D721Med (cell line): Measurements from ENCODE around the gene TBC1D22A.

Experiments
- DNase-seq: peaks from one replicate; pipeline ENCODE4 v3.0.0; 2011; ENCODE audit warnings: low spot score; ENCODE audit not compliant: insufficient read length
- FAIRE-seq: peaks from 2 replicates; lab custom pipeline; 2011; peaks lifted over from hg19 to GRCh38; lab: Jason Lieb, UNC
- CTCF ChIP-seq: IDR thresholded peaks from 2 replicates; pipeline ENCODE4 v1.5.1; 2012; ENCODE audit warnings: mild to moderate bottlenecking, control low read depth; ENCODE audit not compliant: insufficient read depth; ENCODE audit errors: missing control alignments

TBC1D22A gene

GRCh38 chr22:47020166-47020565 lies 257.7 kb downstream of the TBC1D22A start:
- FAIRE-seq = no peak
- DNase-seq = no peak
- TF ChIP-seq CTCF = no peak

- DNase-seq = no peak
- no peak for TF ChIP-seq CTCF
- FAIRE-seq = no peak
Measured at GRCh38 chr22:47021371-47022074, 259.1 kb downstream of the TBC1D22A start.

- no peak for TF ChIP-seq CTCF
- no peak for DNase-seq
- no peak for FAIRE-seq
Measured at GRCh38 chr22:47022075-47022473, 259.6 kb downstream of the TBC1D22A start.

GRCh38 chr22:47022475-47022874 lies 260.0 kb downstream of the TBC1D22A start:
- FAIRE-seq = no peak
- TF ChIP-seq CTCF = no peak
- no peak for DNase-seq

- no peak for TF ChIP-seq CTCF
- no peak for FAIRE-seq
- DNase-seq = no peak
Measured at GRCh38 chr22:47023871-47024270, 261.4 kb downstream of the TBC1D22A start.

GRCh38 chr22:47027766-47028165 lies 265.3 kb downstream of the TBC1D22A start:
- TF ChIP-seq CTCF = no peak
- FAIRE-seq (no peak), DNase-seq (no peak)
